GM12801 (cell line): Measurements from ENCODE around the gene SERPINE2.

Experiments
- CTCF ChIP-seq: IDR thresholded peaks from one replicate; pipeline ENCODE4 v1.5.1; 2011; ENCODE audit warnings: control low read depth; ENCODE audit not compliant: insufficient read length; ENCODE audit errors: extremely low read depth

The SERPINE2 gene

GRCh38 chr2:224009605-224010315, 29.3 kb downstream of the SERPINE2 start:
- TF ChIP-seq CTCF: no peak

- TF ChIP-seq CTCF: no peak
Measured at GRCh38 chr2:224008702-224009261, 30.3 kb downstream of the SERPINE2 start.

GRCh38 chr2:224004105-224004695, 34.9 kb downstream of the SERPINE2 start:
- TF ChIP-seq CTCF: no peak

- no peak for TF ChIP-seq CTCF
Measured at GRCh38 chr2:223999862-224000261, 39.2 kb downstream of the SERPINE2 start.

- no peak for TF ChIP-seq CTCF
Measured at GRCh38 chr2:223998948-223999347, 40.1 kb downstream of the SERPINE2 start.

- no peak for TF ChIP-seq CTCF
Measured at GRCh38 chr2:223997938-223998337, 41.1 kb downstream of the SERPINE2 start.

- TF ChIP-seq CTCF: no peak
Measured at GRCh38 chr2:223996391-223996790, 42.7 kb downstream of the SERPINE2 start.
